K562 (cell line): ENCODE measurements around the gene GNA15. TPM values are rescaled to one million over a fixed set of nuclear protein-coding genes. Genes with fewer than 3 reads are reported as not detected.

Source experiments
- ATAC-seq: fragments of 200-7000 bp; cut with Tn5 transposase; 3 replicates; pipeline ENCODE4 v1.9.1; 2020; ENCODE audit warnings: moderate library complexity
- BruUV-seq: library from RNA; stranded (reverse); fragments of 400-500 nt; replicated peaks from 2 replicates; lab custom pipeline; 2021; lab: Mats Ljungman, UMichigan
- CTCF ChIA-PET: fragments of 300-600 bp; formaldehyde crosslinking; extraction: SDS; loops from one replicate; lab custom pipeline; 2021; ENCODE audit warnings: low intra/inter-chr PET ratio; lab: Yijun Ruan, JAX
- POLR2A ChIA-PET: fragments of 300-600, 350-650 bp; sonication (Branson Sonifier 250); formaldehyde crosslinking; extraction: SDS; loops from one replicate; lab custom pipeline; 2021; ENCODE audit warnings: antibody characterized with exemption, inconsistent platforms; lab: Yijun Ruan, JAX
- DNase-seq, 4 experiments: peaks; one replicate each; pipeline versions ENCODE4 v3.0.0 to v3.0.0-alpha.2; 2011 to 2018; ENCODE audit warnings: low spot score in 3 of 4, mixed read lengths in 3 of 4; ENCODE audit errors: extremely low read depth in 1 of 4
- FAIRE-seq: peaks from 2 replicates; lab custom pipeline; 2011; peaks lifted over from hg19 to GRCh38; lab: Jason Lieb, UNC
- H2AFZ ChIP-seq: 2 replicates; pipeline ENCODE4 v1.6.0; 2011; ENCODE audit warnings: low read depth, low read length, control low read depth, inconsistent platforms
- H3K27ac ChIP-seq: fragments of 200-600 bp; 3 replicates; pipeline ENCODE4 v1.8.0; 2011; ENCODE audit warnings: low read depth, mild to moderate bottlenecking, control low read depth, inconsistent platforms, low read length, moderate library complexity, mixed read lengths; ENCODE audit errors: extremely low read depth
- H3K27me3 ChIP-seq, 2 experiments: fragments of 300-600 bp in 1 of 2; 2 replicates in 1 of 2; 3 replicates in 1 of 2; pipeline versions ENCODE4 v1.6.0 to v1.8.0; 2011; ENCODE audit warnings: inconsistent platforms in 2 of 2, low read length in 2 of 2, mild to moderate bottlenecking in 1 of 2, mixed read lengths in 1 of 2, moderate library complexity in 1 of 2; ENCODE audit not compliant: control insufficient read depth in 2 of 2, insufficient read depth in 2 of 2
- H3K36me3 ChIP-seq: fragments of 300-600 bp; 3 replicates; pipeline ENCODE4 v1.8.0; 2011; ENCODE audit warnings: mild to moderate bottlenecking, low read length, inconsistent platforms; ENCODE audit not compliant: control insufficient read depth, insufficient read depth
- H3K4me1 ChIP-seq, 2 experiments: fragments of 200-600 bp in 1 of 2; replicated peaks in 1 of 2; 2 replicates in 1 of 2; 3 replicates in 1 of 2; pipeline versions ENCODE4 v1.5.1 to v1.8.0; 2011; ENCODE audit warnings: inconsistent platforms in 2 of 2, low read length in 2 of 2, mild to moderate bottlenecking in 1 of 2, mixed read lengths in 1 of 2, moderate library complexity in 1 of 2; ENCODE audit not compliant: control insufficient read depth in 2 of 2, insufficient read depth in 2 of 2
- H3K4me2 ChIP-seq: 2 replicates; pipeline ENCODE4 v1.6.1; 2011; ENCODE audit warnings: low read length, control low read depth, inconsistent platforms, mixed read lengths; ENCODE audit not compliant: insufficient read depth
- H3K4me3 ChIP-seq: fragments of 200-600 bp; sonication (generic), shearing (Covaris generic); 2 replicates; pipeline ENCODE4 v1.5.1; 2016; ENCODE audit warnings: control low read depth, inconsistent platforms
- H3K79me2 ChIP-seq: fragments of 200-600 bp; 3 replicates; pipeline ENCODE4 v1.8.0; 2011; ENCODE audit warnings: low read length, inconsistent platforms; ENCODE audit not compliant: control insufficient read depth, insufficient read depth
- H3K9ac ChIP-seq, 2 experiments: 2 replicates each; pipeline versions ENCODE4 v1.6.0 to v1.6.1; 2011; ENCODE audit warnings: low read depth in 2 of 2, low read length in 2 of 2, control low read depth in 1 of 2, inconsistent platforms in 1 of 2, mild to moderate bottlenecking in 1 of 2, mixed read lengths in 1 of 2; ENCODE audit not compliant: insufficient read depth in 1 of 2
- H3K9me1 ChIP-seq: one replicate; pipeline ENCODE4 v1.6.0; 2011; ENCODE audit warnings: inconsistent platforms, mild to moderate bottlenecking, low read length, moderate library complexity; ENCODE audit not compliant: control insufficient read depth, insufficient read depth
- H3K9me3 ChIP-seq: replicated peaks from 2 replicates; pipeline ENCODE4 v1.5.1; 2011; ENCODE audit warnings: low read depth, low read length, inconsistent platforms; ENCODE audit not compliant: control insufficient read depth, insufficient read depth
- H4K20me1 ChIP-seq: replicated peaks from 2 replicates; pipeline ENCODE4 v1.6.1; 2011; ENCODE audit warnings: low read length, inconsistent platforms, mixed read lengths; ENCODE audit not compliant: control insufficient read depth, insufficient read depth
- MXI1 ChIP-seq: IDR thresholded peaks from 2 replicates; pipeline ENCODE4 v1.6.1; 2011; ENCODE audit warnings: low read depth, mild to moderate bottlenecking, improper control_type of control experiment, low read length
- NR2C1 ChIP-seq, 2 experiments: fragments of 450-650 bp; IDR thresholded peaks; 2 replicates each; pipeline ENCODE4 v1.6.1; 2017; ENCODE audit warnings: mild to moderate bottlenecking in 2 of 2, antibody characterized with exemption in 1 of 2, inconsistent platforms in 1 of 2, missing compliant biosample characterization in 1 of 2, missing genetic modification characterization in 1 of 2
- NR2C2 ChIP-seq, 2 experiments: fragments of 200-800 bp in 1 of 2; sonication (Bioruptor generic) in 1 of 2; sonication (generic) in 1 of 2; formaldehyde crosslinking in 1 of 2; IDR thresholded peaks; 2 replicates each; pipeline versions ENCODE4 v1.6.1 to v1.8.0; 2016 to 2022; ENCODE audit warnings: mild to moderate bottlenecking in 1 of 2, missing compliant biosample characterization in 1 of 2, missing genetic modification characterization in 1 of 2, missing genetic modification reagents in 1 of 2
- WGBS: fragments of 100-300 bp; shearing (Covaris generic); methylation state at CpG from one replicate; pipeline ENCODE4 v1.1.6; 2016; ENCODE audit warnings: low coverage, mixed read lengths; ENCODE audit not compliant: insufficient coverage; ENCODE audit errors: missing lambda C conversion rate; 5-methylcytosine and 5-hydroxymethylcytosine counted together
- in situ Hi-C: fragments of 300-500 bp; cut with MboI; formaldehyde crosslinking; loops from 4 replicates; pipeline ENCODE4 v1.15.0; 2018; ENCODE audit warnings: inconsistent platforms, mixed read lengths
- intact Hi-C: fragments of 100-400 bp; cut with micrococcal nuclease; formaldehyde crosslinking; loops from 2 replicates; pipeline ENCODE4 v1.14.2; 2022
- polyA plus RNA-seq, 8 experiments: library from polyadenylated mRNA; depleted of rRNA in 4 of 8; stranded (reverse) in 5 of 8; unstranded in 3 of 8; fragments of >200 nt; fragmentation: Nextera tagmentation in 2 of 8; fragmentation: Illumina TruSeq in 1 of 8; extraction: Ambion mirVana in 2 of 8; extraction: Trizol in 1 of 8; gene quantifications; 2 replicates each; pipeline versions ENCODE4 v1.2.1 to v1.2.3, GENCODE V29; 2011 to 2014; ENCODE audit warnings: inconsistent platforms in 1 of 8, missing spikeins in 1 of 8
- total RNA-seq, 7 experiments: library from RNA; depleted of rRNA in 6 of 7; stranded (reverse); fragments of >200 nt in 6 of 7; fragmentation: Illumina TruSeq in 2 of 7; extraction: Trizol in 2 of 7; gene quantifications; 2 replicates each; pipeline versions ENCODE4 v1.2.1 to v1.2.3, GENCODE V29; 2011 to 2021; ENCODE audit warnings: low replicate concordance in 1 of 7

GNA15 gene
- total and polyA plus RNA-seq, 9 of the 15 experiments (the other 6 are each of a cell fraction or from before 2014, with no cell fraction given): 0.03 to 0.24 (median 0.11) TPM; not detected in 1

DNA sequence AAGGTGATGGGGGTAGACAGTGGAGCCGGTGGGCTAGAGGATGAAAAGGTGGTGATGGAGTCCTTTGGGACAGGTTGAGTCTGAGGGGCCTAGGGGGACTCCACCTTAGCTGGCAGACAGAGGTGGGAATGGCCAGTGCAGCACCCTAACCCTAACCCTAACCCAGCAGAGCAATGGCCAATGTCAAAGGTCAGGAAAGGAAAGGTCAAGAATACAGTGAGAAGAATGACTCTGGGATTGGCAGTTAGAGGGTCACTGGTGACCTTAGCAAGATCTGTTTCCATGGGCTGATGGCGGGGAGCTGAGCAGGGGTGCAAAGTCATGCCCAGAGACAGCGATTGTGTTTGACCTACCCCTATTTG lies 16.6 kb downstream of the GNA15 start:
- Histone ChIP-seq H3K27me3 (no peaks in the 10 kb centered on the region; a peak in 1 of 5 replicates), H3K36me3 (no peaks in the 10 kb centered on the region), H3K9ac (peak overlapping the region in 1 of 2 experiments; percentile 36; a peak in 1 of 4 replicates)
- POLR2A ChIA-PET: interaction anchor here (0.6 kb wide), 1 partner anchor 101 kb away, joined by 4 read pairs; no protein-coding TSS in a partner anchor
- no TSS peak for BruUV-seq
- no peak for ATAC-seq
- TF ChIP-seq NR2C2 (CRISPR knock-in tag; IDR thresholded peaks at IDR 0.05): no peak
- TF ChIP-seq NR2C2 (tag; IDR thresholded peaks at IDR 0.05): peak; percentile 52; the same call in 1 of the 2 replicates
- no peak for TF ChIP-seq MXI1
- TF ChIP-seq NR2C1 (IDR thresholded peaks at IDR 0.05): peak; percentile 64
- TF ChIP-seq NR2C1 (tag; IDR thresholded peaks at IDR 0.05): peak; percentile 70
- TF ChIP-seq, all 486 proteins: peak for 2
- no peak overlapping the region for H3K4me2 ChIP-seq
- DNase-seq: no peak
- WGBS: 50% methylated on average over 3 of the region's 3 CpGs
- H3K4me1 ChIP-seq: peaks cover 10 to 38% of the 10 kb centered on the region in 2 experiments
- CTCF ChIA-PET: no interaction called here
- H3K4me3 ChIP-seq: no peak overlapping the region
- no peak overlapping the region for H2AFZ ChIP-seq
- FAIRE-seq: no peak
- H3K9me3 ChIP-seq: no peaks in the 10 kb centered on the region; the same call in 1 of the 2 replicates
- peaks cover 4% of the 10 kb centered on the region; the same call in 1 of the 3 replicates for H3K79me2 ChIP-seq
- no peak overlapping the region; the same call in 2 of the 3 replicates for H3K27ac ChIP-seq
- no peaks in the 10 kb centered on the region for H4K20me1 ChIP-seq
- H3K9me1 ChIP-seq: no peaks in the 10 kb centered on the region
- in situ Hi-C loops (no loop called here), intact Hi-C loops (no loop called here)
